Activated naive CD8-positive, alpha-beta T cell (primary cell): Measurements from ENCODE around the gene CPLANE1.

ENCODE experiments used
- H3K27ac Mint-ChIP-seq: one replicate; pipeline ENCODE4 v1.8.0; 2021; ENCODE audit warnings: mixed read lengths
- H3K27me3 Mint-ChIP-seq: one replicate; pipeline ENCODE4 v1.8.0; 2021; ENCODE audit warnings: mixed read lengths
- H3K36me3 Mint-ChIP-seq: one replicate; pipeline ENCODE4 v1.8.0; 2021; ENCODE audit warnings: mixed read lengths
- H3K4me1 Mint-ChIP-seq: one replicate; pipeline ENCODE4 v1.8.0; 2021; ENCODE audit warnings: low read depth, mixed read lengths
- H3K4me3 Mint-ChIP-seq: one replicate; pipeline ENCODE4 v1.8.0; 2021; ENCODE audit warnings: mild to moderate bottlenecking, mixed read lengths
- H3K9me3 Mint-ChIP-seq: one replicate; pipeline ENCODE4 v1.8.0; 2021; ENCODE audit warnings: low read depth, mixed read lengths

Gene CPLANE1

DNA sequence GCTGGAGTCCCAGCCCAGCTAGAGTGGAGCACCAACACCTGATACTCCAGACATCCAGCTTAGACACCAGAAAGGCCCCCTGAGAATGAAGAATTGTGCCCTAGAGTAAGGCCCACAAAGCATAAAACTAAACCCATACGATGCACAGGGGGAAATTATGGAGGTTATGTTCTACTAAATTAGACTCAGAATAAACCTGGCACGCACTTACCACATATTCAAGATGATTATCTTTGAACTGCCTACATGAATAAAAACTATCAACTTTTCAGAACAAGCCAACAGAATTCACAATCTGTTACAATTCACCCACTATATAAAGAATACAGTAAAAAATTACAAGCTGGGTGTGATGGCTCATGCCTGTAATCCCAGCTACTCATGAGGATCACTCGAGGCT, 168.5 kb downstream of the CPLANE1 start:
- Mint-ChIP-seq H3K36me3 (peaks cover 30% of the 10 kb centered on the region), H3K4me1 (no peaks in the 10 kb centered on the region), H3K27me3 (no peaks in the 10 kb centered on the region), H3K27ac (no peak overlapping the region), H3K4me3 (no peak overlapping the region), H3K9me3 (no peaks in the 10 kb centered on the region)

DNA sequence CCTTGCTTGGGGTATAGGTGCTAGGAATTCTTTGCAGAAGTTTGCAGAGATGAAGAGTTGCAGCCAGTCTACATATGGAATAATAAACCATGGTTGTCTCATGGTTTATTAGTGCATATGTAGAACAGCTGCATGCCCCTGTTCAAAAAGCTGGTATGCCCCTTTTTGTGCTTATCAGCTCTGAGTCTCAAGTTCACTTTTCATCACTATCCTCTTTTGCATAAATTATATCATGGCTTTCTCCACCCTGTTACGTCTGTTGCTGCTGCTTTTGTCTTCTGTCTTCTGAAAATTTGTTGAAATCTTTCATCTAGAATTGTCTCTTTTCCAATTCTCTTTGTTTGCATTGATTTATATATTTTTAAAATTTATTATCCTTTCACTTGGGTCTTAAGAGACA, 172.0 kb downstream of the CPLANE1 start:
- no peak overlapping the region for H3K4me3 Mint-ChIP-seq
- no peaks in the 10 kb centered on the region for H3K9me3 Mint-ChIP-seq
- H3K27me3 Mint-ChIP-seq, result no peaks in the 10 kb centered on the region
- H3K4me1 Mint-ChIP-seq, result no peaks in the 10 kb centered on the region
- H3K36me3 Mint-ChIP-seq, result peaks cover 12% of the 10 kb centered on the region
- H3K27ac Mint-ChIP-seq, result no peak overlapping the region

DNA sequence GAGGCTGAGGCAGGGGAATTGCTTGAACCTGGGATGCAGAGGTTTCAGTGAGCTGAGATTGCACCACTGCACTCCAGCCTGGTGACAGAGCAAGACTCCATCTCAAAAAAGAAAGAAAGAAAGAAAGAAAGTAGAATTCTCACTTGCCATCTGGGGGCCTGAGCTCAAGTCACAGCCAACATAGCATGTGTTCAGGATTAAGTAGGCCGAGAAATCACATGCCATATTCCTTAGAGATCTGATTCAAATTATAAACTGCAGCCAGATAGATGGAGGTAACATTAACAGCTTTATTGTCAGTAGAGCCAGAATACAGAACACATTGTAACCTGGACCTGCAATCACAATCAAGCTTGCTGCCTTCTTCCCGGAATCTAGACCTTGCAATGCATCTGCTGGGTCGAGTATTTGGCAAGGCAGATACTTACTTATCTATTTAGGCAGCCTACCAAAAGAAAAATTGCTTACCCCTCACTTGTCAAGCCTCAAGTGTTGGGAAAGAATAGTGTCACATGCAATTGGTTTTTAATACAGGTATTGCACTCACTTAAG, 173.7 kb downstream of the CPLANE1 start:
- Mint-ChIP-seq H3K4me1 (no peaks in the 10 kb centered on the region), H3K36me3 (peaks cover 11% of the 10 kb centered on the region), H3K9me3 (no peaks in the 10 kb centered on the region), H3K27ac (no peak overlapping the region), H3K27me3 (no peaks in the 10 kb centered on the region), H3K4me3 (no peak overlapping the region)

DNA sequence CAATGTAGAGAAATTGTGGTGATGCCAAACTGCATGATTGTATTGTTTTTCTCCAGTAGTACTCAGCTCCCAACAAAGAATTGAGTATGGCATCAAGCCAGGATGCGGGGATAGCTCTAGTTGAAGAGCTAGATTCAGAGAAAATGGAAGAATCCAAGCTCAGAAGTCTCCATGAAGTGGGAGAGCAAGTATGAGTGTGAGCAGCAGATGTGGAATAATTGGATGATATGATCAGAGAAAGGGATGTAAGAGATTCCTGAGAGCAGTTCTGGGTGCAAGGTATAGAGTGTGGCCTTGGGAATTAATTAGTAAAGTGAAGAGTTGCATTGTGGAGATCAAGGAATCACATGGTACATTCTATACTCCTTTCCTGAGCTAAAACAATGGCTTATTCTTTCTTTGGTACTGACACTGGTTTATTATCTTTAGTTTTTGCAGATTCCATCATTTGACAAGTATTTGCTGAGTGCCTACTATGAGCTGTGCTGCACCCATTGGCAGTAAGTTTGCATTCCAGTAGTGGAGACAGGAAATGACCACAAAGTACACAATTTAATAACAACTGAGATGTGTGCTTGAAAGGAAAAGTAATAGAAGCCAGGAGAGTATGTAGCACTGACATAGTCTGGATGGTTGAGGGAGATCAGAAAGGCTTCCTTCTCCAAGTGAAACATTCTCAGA, 177.1 kb downstream of the CPLANE1 start:
- Mint-ChIP-seq H3K4me1 (no peaks in the 10 kb centered on the region), H3K36me3 (no peaks in the 10 kb centered on the region), H3K27ac (no peak overlapping the region), H3K27me3 (no peaks in the 10 kb centered on the region), H3K4me3 (no peak overlapping the region), H3K9me3 (no peaks in the 10 kb centered on the region)

DNA sequence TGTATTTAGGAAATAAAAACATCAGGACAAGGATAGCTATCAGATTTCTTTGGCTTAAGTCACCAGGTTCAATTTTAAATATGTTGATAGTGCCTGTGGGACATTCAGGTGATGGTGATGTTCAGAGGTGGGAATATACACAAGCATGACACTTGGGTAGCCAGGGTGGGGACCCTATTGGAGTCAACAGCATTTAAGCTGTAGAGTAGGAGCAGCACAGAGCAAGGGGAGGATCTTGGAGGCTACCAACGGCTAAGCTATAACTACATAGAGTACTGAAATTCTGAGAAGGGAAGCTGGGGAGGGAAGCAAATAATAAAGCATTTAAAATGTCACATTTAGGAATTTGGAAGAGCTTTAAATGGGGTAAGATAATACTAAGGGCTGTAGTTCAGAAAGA, 177.7 kb downstream of the CPLANE1 start:
- no peak overlapping the region for H3K4me3 Mint-ChIP-seq
- no peaks in the 10 kb centered on the region for H3K36me3 Mint-ChIP-seq
- H3K27me3 Mint-ChIP-seq, result no peaks in the 10 kb centered on the region
- no peak overlapping the region for H3K27ac Mint-ChIP-seq
- H3K4me1 Mint-ChIP-seq, result no peaks in the 10 kb centered on the region
- no peaks in the 10 kb centered on the region for H3K9me3 Mint-ChIP-seq

DNA sequence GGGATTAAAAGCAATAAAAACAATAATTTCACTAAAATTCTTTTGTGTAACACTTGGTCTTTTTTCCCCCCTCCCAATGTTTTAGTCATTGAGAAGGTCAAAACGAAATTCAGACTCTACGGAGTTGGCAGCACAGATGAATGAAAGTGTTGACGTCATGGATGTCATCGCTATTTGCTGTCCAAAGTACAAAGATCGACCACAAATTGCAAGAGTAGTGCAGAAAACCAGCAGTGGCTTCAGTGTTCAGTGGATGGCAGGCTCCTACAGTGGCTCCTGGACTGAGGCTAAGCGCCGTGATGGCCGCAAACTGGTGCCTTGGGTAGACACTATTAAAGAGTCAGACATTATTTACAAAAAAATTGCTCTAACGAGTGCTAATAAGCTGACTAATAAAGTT, 184.7 kb downstream of the CPLANE1 start:
- H3K27ac Mint-ChIP-seq, result no peak overlapping the region
- H3K4me3 Mint-ChIP-seq, result no peak overlapping the region
- no peaks in the 10 kb centered on the region for H3K4me1 Mint-ChIP-seq
- H3K9me3 Mint-ChIP-seq, result no peaks in the 10 kb centered on the region
- H3K36me3 Mint-ChIP-seq, result peaks cover 2% of the 10 kb centered on the region
- no peaks in the 10 kb centered on the region for H3K27me3 Mint-ChIP-seq

DNA sequence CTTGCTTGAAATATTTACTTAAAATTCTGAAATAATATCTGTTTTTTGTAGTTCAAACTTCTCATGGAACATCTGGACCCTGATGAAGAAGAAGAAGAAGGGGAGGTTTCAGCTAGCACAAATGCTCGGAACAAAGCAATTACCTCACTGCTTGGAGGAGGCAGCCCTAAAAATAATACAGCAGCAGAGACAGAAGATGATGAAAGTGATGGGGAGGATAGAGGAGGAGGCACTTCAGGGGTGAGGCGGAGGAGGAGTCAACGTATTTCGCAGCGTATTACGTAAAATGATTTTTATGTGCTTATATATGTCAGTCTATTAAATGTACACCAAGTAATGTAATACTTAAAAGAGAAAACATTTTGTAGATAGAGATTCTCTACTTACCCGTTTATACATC, 185.4 kb downstream of the CPLANE1 start:
- Mint-ChIP-seq H3K27ac (no peak overlapping the region), H3K9me3 (no peaks in the 10 kb centered on the region), H3K27me3 (no peaks in the 10 kb centered on the region), H3K4me1 (no peaks in the 10 kb centered on the region), H3K4me3 (no peak overlapping the region), H3K36me3 (peaks cover 2% of the 10 kb centered on the region)

DNA sequence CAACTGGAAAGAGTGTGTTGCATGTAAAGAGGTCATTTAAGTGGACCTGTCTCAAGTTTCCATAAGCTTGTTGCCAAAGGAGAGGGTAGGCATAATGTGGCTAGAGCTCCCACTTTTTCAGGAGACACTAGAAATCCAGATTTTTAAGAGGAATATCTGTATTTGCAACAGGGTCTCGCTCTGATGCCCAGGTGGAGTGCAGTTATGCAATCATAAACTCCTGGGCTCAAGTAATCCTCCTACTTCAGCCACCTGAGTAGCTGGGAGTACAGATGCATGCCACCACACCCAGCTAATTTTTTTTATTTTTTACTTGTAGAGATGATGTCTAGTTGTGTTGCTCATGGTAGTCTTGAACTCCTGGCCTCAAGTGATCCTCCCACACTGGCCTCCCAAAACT, 189.1 kb downstream of the CPLANE1 start:
- Mint-ChIP-seq H3K27ac (peak overlapping the region; percentile 46), H3K9me3 (no peaks in the 10 kb centered on the region), H3K36me3 (peaks cover 6% of the 10 kb centered on the region), H3K27me3 (no peaks in the 10 kb centered on the region), H3K4me3 (no peak overlapping the region), H3K4me1 (peaks cover 3% of the 10 kb centered on the region)

DNA sequence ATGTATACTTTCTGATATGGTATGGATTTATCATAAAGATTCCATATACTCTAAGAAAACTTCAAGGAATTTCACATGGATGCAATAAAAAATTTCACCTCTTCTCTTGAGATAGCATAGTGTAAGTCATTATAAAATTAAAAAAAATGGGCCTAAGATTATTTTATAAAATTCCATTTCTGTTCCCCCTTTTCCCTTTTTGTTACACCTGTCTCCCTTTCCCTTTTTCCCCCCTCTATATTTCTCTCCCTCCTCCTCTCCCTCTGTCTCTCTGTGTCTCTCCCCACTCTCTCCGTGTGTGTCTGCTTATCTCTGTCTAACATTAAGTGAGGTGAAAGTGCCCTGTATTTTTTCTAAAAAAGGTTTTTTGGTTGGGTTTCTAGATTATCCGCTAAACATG, 192.4 kb downstream of the CPLANE1 start:
- H3K27ac Mint-ChIP-seq, result peak overlapping the region; percentile 48
- H3K36me3 Mint-ChIP-seq, result peaks cover 11% of the 10 kb centered on the region
- H3K4me1 Mint-ChIP-seq, result peaks cover 3% of the 10 kb centered on the region
- H3K9me3 Mint-ChIP-seq, result no peaks in the 10 kb centered on the region
- no peaks in the 10 kb centered on the region for H3K27me3 Mint-ChIP-seq
- H3K4me3 Mint-ChIP-seq, result no peak overlapping the region
